NCI-H748 (cell line): ENCODE results near the gene XBP1.
"Not testable (repeated sequence)": the region's sequence is repeated elsewhere in the genome, so short reads cannot be mapped to it uniquely, and the experiment has no call there.

Experiments
- DNase-seq: peaks from one replicate; lab custom pipeline; 2025; ENCODE audit not compliant: unreplicated experiment; lab: John Stamatoyannopoulos, UW

The XBP1 gene

DNA sequence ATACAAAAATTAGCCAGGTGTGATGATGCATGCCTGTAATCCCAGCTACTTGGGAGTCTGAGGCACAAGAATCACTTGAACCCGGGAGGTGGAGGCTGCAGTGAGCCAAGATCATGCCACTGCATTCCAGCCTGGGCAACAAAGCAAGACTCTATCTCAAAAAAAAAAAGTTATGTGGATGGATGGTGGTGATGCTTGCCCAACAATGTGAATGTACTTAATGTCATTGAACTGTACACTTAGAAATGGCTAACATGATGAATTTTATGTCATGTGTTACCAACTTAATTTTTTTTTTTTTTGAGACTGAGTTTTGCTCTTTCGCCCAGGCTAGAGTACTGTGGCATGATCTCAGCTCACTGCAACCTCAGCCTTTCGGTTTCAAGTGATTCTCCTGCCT, 45.9 kb downstream of the XBP1 start:
- DNase-seq, result not testable (repeated sequence)

DNA sequence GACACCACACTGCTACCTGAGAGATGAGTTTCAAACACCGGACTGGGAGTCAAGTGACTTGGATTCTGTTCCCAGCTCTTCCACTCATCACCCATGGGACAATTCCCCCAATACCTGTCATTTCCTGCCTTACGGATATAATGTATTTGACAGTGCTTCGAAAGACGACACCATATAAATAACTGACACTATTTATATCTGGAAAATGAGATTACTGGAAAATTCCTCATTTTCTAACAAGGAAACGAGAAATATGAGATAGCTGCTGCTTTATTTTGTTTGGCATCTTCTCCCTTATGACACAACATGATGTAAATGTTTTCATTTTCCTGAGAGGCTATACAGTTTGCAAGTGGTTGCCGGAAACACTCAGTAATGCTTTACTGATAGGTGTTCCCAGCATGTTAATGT, 49.9 kb downstream of the XBP1 start:
- no peak for DNase-seq
